Colonic mucosa (tissue), 4 donors: ENCODE results near the gene ARHGEF40. TPM values are rescaled to one million over a fixed set of nuclear protein-coding genes. Genes with fewer than 3 reads are reported as not detected.

Experiments used
- DNase-seq: peaks from one replicate; pipeline ENCODE4 v3.0.0-alpha.2; 2020
- H3K27ac ChIP-seq: fragments of 200-600 bp; one replicate; pipeline ENCODE4 v1.8.0; 2021
- H3K27me3 ChIP-seq: fragments of 200-600 bp; one replicate; pipeline ENCODE4 v1.8.0; 2021
- H3K36me3 ChIP-seq: fragments of 200-600 bp; one replicate; pipeline ENCODE4 v1.8.0; 2021
- H3K4me1 ChIP-seq: fragments of 200-600 bp; one replicate; pipeline ENCODE4 v1.8.0; 2021; ENCODE audit warnings: mild to moderate bottlenecking
- H3K4me3 ChIP-seq: fragments of 200-600 bp; one replicate; pipeline ENCODE4 v1.8.0; 2021
- H3K9ac ChIP-seq, 2 donors: one replicate each; pipeline ENCODE4 v1.7.0; 2013; ENCODE audit warnings: control low read depth in 2 of 2, low read depth in 2 of 2, low read length in 2 of 2
- H3K9me3 ChIP-seq: fragments of 200-600 bp; one replicate; pipeline ENCODE4 v1.8.0; 2021
- intact Hi-C: fragments of 100-400 bp; cut with DNase I; formaldehyde crosslinking; loops from one replicate; pipeline ENCODE4 v1.14.1; 2022
- total RNA-seq, 2 donors: library from RNA; stranded (reverse); fragmentation: NEBNext Ultra II Directional in 1 of 2; extraction: Animal tissue kit (Norgen Biotek cat#: 25700) in 1 of 2; gene quantifications; one replicate each; pipeline ENCODE4 v1.2.1, GENCODE V29; 2021
- TF ChIP-seq, protein P1 (sequence below): fragments of 200-600 bp; IDR thresholded peaks from one replicate; pipeline ENCODE4 v1.8.0; 2022; ENCODE audit warnings: antibody characterized with exemption, mild to moderate bottlenecking
- donor health status: healthy.
- donor health status: DM: no; HTN: no; CAD: no.
- donor health status: DM: no; HTN: no; CAD: no.

ARHGEF40 gene
- 10 to 100 TPM; 49.5 to 66.9 TPM for total RNA-seq

DNA sequence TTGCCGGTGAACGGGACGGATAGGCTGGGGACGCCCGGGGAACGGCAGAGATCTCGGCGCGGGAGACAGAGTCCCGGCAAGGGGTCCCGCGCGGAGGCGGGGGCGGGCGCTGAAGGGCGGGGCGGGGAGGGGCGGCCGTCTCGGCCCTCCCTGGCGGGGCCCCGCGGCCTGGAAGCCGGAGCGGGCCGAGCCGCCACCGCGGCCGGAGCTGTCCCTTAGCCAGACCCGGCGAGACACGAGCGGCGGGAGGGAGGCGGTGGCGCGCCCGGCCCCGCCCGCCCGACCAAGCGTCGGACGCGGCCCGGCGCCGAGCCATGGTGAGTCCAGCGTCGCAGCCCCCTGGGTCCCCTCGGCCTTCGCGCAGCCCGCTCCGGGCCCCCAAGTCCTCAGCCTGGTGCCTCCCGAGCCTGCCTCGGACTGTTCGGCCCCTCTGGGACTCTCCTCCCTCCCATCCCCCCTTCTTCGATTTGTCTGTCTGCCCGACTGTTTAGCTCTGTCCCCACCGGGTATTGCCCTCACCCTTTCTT, at the start of gene ARHGEF40:
TSS of gene ARHGEF40 (plus strand) at position 222 of the 527 bp plus-strand sequence. CDS start at position 315, 93 bp downstream.
- TF ChIP-seq, protein P1, sequence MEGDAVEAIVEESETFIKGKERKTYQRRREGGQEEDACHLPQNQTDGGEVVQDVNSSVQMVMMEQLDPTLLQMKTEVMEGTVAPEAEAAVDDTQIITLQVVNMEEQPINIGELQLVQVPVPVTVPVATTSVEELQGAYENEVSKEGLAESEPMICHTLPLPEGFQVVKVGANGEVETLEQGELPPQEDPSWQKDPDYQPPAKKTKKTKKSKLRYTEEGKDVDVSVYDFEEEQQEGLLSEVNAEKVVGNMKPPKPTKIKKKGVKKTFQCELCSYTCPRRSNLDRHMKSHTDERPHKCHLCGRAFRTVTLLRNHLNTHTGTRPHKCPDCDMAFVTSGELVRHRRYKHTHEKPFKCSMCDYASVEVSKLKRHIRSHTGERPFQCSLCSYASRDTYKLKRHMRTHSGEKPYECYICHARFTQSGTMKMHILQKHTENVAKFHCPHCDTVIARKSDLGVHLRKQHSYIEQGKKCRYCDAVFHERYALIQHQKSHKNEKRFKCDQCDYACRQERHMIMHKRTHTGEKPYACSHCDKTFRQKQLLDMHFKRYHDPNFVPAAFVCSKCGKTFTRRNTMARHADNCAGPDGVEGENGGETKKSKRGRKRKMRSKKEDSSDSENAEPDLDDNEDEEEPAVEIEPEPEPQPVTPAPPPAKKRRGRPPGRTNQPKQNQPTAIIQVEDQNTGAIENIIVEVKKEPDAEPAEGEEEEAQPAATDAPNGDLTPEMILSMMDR = no peak
- peaks cover 14% of the 10 kb centered on the region for H3K4me1 ChIP-seq
- intact Hi-C loops = no loop called here

DNA sequence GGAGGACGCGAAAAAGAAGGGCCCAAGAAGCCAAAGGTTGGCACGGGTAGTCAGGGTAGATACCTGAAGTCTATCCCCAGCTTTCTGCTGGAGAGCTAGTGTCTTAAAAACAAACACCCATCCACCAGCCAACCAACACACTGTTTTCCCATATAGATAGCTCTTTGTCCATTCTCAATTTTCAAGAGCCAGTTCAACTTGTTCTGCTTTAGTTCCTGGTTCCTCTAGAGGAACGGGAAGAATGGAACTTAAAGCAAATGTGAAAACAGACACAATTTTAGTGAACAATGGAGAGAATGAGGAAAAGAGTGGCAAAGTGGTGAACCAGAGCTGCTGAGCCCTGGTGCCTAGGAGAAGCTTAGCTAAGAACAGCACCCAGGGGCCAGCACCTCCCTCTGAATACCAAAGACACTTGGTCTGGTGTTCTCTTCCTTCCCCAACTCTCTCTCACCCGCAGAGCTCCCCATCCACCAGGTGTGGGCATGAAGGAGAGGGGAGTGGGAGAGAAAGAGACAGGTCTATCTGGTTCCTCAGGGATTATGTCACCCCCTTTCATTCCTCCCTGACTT, 49.0 kb upstream of the ARHGEF40 start:
- TF ChIP-seq, protein P1 = no peak
- Histone ChIP-seq H3K4me3 (no peak overlapping the region), H3K27ac (no peak overlapping the region), H3K36me3 (peaks cover 4% of the 10 kb centered on the region), H3K4me1 (no peaks in the 10 kb centered on the region), H3K9ac (no peak overlapping the region), H3K27me3 (no peaks in the 10 kb centered on the region), H3K9me3 (no peaks in the 10 kb centered on the region)
- DNase-seq = no peak
- intact Hi-C loops = no loop called here

More for the DNA sequence above, at the start of gene ARHGEF40:
- Histone ChIP-seq H3K9me3 (no peaks in the 10 kb centered on the region), H3K36me3 (peaks cover 4% of the 10 kb centered on the region), H3K27me3 (no peaks in the 10 kb centered on the region), H3K27ac (peak within 1 kb of the TSS; percentile 90), H3K4me3 (peak within 1 kb of the TSS; percentile 68), H3K9ac (peak within 1 kb of the TSS; percentile 91 to 99)
- DNase-seq = peak; percentile 74

- Histone ChIP-seq H3K4me3 (no peak overlapping the region), H3K36me3 (no peaks in the 10 kb centered on the region), H3K27me3 (no peaks in the 10 kb centered on the region), H3K27ac (no peak overlapping the region), H3K9me3 (no peaks in the 10 kb centered on the region), H3K9ac (peak overlapping the region in 1 of 2 donors; percentile 94), H3K4me1 (no peaks in the 10 kb centered on the region)
- intact Hi-C loops = no loop called here
- TF ChIP-seq, protein P1 = no peak
- no peak for DNase-seq
Observed at GRCh38 chr14:21022686-21023085, 47.4 kb upstream of the ARHGEF40 start.

GRCh38 chr14:21023174-21023573, 46.9 kb upstream of the ARHGEF40 start:
- intact Hi-C loops = no loop called here
- H3K27ac ChIP-seq = no peak overlapping the region
- no peaks in the 10 kb centered on the region for H3K4me1 ChIP-seq
- no peaks in the 10 kb centered on the region for H3K9me3 ChIP-seq
- no peak overlapping the region for H3K4me3 ChIP-seq
- no peak for DNase-seq
- TF ChIP-seq, protein P1 = no peak
- no peaks in the 10 kb centered on the region for H3K27me3 ChIP-seq
- peak overlapping the region in 1 of 2 donors; percentile 94 for H3K9ac ChIP-seq
- H3K36me3 ChIP-seq = no peaks in the 10 kb centered on the region

DNA sequence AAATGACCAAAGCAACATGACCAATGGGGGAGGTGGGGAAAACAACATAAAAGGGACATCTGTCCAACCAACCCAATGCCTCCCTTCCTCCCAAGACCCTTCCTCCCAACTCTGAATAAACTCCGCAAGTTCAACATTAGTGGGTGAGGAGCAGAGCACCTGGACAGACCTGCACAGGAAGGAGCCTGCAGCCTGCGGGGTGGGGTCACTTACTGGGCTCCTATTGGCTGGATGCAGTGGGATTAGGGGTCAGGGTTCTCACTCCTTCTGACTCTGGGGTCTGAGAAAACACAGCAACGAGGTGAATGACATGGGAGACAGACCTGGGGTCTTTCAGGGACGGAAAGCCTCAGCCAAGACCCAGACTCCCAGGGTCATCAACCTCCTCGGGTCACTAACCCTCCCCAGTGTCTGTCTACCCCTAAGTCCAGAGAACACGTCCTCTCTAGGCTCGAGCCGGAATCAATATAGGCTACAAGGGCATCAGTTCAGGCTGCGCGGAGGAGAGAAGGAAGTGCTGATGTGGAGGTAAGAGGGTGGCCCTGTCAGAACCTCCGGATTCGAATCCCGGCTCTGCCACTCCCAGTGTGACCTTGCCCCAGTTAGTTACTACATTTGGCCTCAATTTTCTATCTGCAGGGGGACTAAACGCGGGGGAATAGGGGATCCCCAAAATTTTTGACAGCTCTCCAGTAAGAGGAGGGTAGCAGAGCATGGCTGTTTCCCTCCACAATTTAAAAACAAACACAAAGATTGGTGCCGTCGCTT, 46.1 kb upstream of the ARHGEF40 start:
- H3K27me3 ChIP-seq = no peaks in the 10 kb centered on the region
- peak; percentile 57 for DNase-seq
- peak overlapping the region; percentile 73 for H3K27ac ChIP-seq
- H3K4me1 ChIP-seq = no peaks in the 10 kb centered on the region
- H3K4me3 ChIP-seq = peak overlapping the region; percentile 86
- H3K9ac ChIP-seq = peak overlapping the region; percentile 83 to 94
- no peaks in the 10 kb centered on the region for H3K9me3 ChIP-seq
- TF ChIP-seq, protein P1 = no peak
- no peaks in the 10 kb centered on the region for H3K36me3 ChIP-seq
- intact Hi-C loops = no loop called here
